A673 (cell line): ENCODE results near the gene MINDY4. TPM values are rescaled to one million over a fixed set of nuclear protein-coding genes. Genes with fewer than 3 reads are reported as not detected.

Experiments used
- BruUV-seq: library from RNA; stranded (reverse); fragments of 400-500 nt; replicated peaks from 2 replicates; lab custom pipeline; 2021; lab: Mats Ljungman, UMichigan
- CTCF ChIA-PET: fragments of 300-600 bp; sonication (Branson Sonifier 250); formaldehyde crosslinking; loops from one replicate; lab custom pipeline; 2022; ENCODE audit warnings: antibody characterized with exemption; lab: Charles Lee
- POLR2A ChIA-PET: fragments of 300-600 bp; sonication (Branson Sonifier 250); formaldehyde crosslinking; loops from one replicate; lab custom pipeline; 2022; ENCODE audit warnings: antibody characterized with exemption; ENCODE audit not compliant: low non-redundant PET; lab: Charles Lee
- DNase-seq: peaks from one replicate; pipeline ENCODE4 v3.0.0-alpha.2; 2015; ENCODE audit warnings: low spot score
- H3K27ac ChIP-seq: fragments of 200-600 bp; sonication (generic); 2 replicates; pipeline ENCODE4 v1.5.1; 2016; ENCODE audit warnings: mixed run types, low read depth, mild to moderate bottlenecking, mixed read lengths, antibody characterized with exemption, low read length; ENCODE audit not compliant: poor library complexity, severe bottlenecking
- H3K27me3 ChIP-seq: fragments of 200-600 bp; sonication (generic); replicated peaks from 2 replicates; pipeline ENCODE4 v1.6.1; 2017; ENCODE audit warnings: mixed run types, low read depth, mild to moderate bottlenecking, mixed read lengths, antibody characterized with exemption, low read length; ENCODE audit not compliant: insufficient read depth, poor library complexity
- H3K36me3 ChIP-seq: fragments of 200-600 bp; sonication (generic); 2 replicates; pipeline ENCODE4 v1.6.1; 2016; ENCODE audit warnings: mixed run types, mild to moderate bottlenecking, mixed read lengths, antibody characterized with exemption, low read length; ENCODE audit not compliant: insufficient read depth, poor library complexity, severe bottlenecking
- H3K4me1 ChIP-seq: fragments of 200-600 bp; sonication (generic); 2 replicates; pipeline ENCODE4 v1.6.1; 2017; ENCODE audit warnings: mixed run types, mild to moderate bottlenecking, mixed read lengths, antibody characterized with exemption, low read length; ENCODE audit not compliant: insufficient read depth, poor library complexity, severe bottlenecking
- H3K4me3 ChIP-seq: fragments of 200-600 bp; sonication (generic); 2 replicates; pipeline ENCODE4 v1.5.1; 2016; ENCODE audit warnings: low read depth, mixed run types, mild to moderate bottlenecking, mixed read lengths, low read length; ENCODE audit not compliant: poor library complexity, severe bottlenecking
- H3K9me3 ChIP-seq: fragments of 200-600 bp; sonication (generic); 2 replicates; pipeline ENCODE4 v1.6.1; 2016; ENCODE audit warnings: mixed run types, low read depth, mild to moderate bottlenecking, mixed read lengths, antibody characterized with exemption, low read length; ENCODE audit not compliant: poor library complexity, severe bottlenecking
- CTCF ChIP-seq: fragments of 300-800, 200-600 bp; sonication (generic); conservative IDR thresholded peaks from 2 replicates; pipeline ENCODE4 v1.5.1; 2017; ENCODE audit warnings: low read depth, mild to moderate bottlenecking, antibody characterized with exemption, low read length, moderate library complexity, mixed read lengths
- EZH2 ChIP-seq: fragments of 200-600 bp; sonication (generic); IDR thresholded peaks from 2 replicates; pipeline ENCODE4 v1.6.1; 2017; ENCODE audit warnings: borderline replicate concordance, low read depth, mild to moderate bottlenecking, mixed read lengths, antibody characterized with exemption, low read length; ENCODE audit not compliant: poor library complexity, severe bottlenecking
- intact Hi-C: fragments of 100-400 bp; cut with micrococcal nuclease; formaldehyde crosslinking; loops from one replicate; pipeline ENCODE4 v1.10.0; 2022; ENCODE audit not compliant: unreplicated experiment
- total RNA-seq: library from RNA; stranded (reverse); gene quantifications from 2 replicates; pipeline ENCODE4 v1.2.3, GENCODE V29; 2021

Gene MINDY4
- total RNA-seq, 1 experiment from 2014 or later: 3.8 TPM

- intact Hi-C loops: no loop called here
- H3K27ac ChIP-seq: no peak overlapping the region
- DNase-seq: no peak
- no peaks in the 10 kb centered on the region for H3K27me3 ChIP-seq
- no peaks in the 10 kb centered on the region for H3K9me3 ChIP-seq
- ChIA-PET POLR2A (no interaction called here), CTCF (no interaction called here)
- H3K4me1 ChIP-seq: peaks cover under 1% of the 10 kb centered on the region
- H3K4me3 ChIP-seq: no peak overlapping the region
- no peak for TF ChIP-seq CTCF
- TF ChIP-seq EZH2: no peak
- H3K36me3 ChIP-seq: no peaks in the 10 kb centered on the region
- no TSS peak for BruUV-seq
Measured at GRCh38 chr7:30901856-30902255, 130.6 kb downstream of the MINDY4 start.

GRCh38 chr7:30902466-30902865 is 131.2 kb downstream of the MINDY4 start:
- Histone ChIP-seq H3K36me3 (no peaks in the 10 kb centered on the region), H3K9me3 (no peaks in the 10 kb centered on the region), H3K4me1 (no peaks in the 10 kb centered on the region), H3K27ac (no peak overlapping the region), H3K4me3 (no peak overlapping the region), H3K27me3 (no peaks in the 10 kb centered on the region)
- BruUV-seq: no TSS peak
- POLR2A ChIA-PET: no interaction called here
- TF ChIP-seq EZH2 (no peak), CTCF (no peak)
- DNase-seq: no peak
- CTCF ChIA-PET: no interaction called here
- intact Hi-C loops: no loop called here

GRCh38 chr7:30903146-30903545 is 131.9 kb downstream of the MINDY4 start:
- BruUV-seq: no TSS peak
- no peak for DNase-seq
- no peak overlapping the region for H3K27ac ChIP-seq
- intact Hi-C loops: no loop called here
- no peaks in the 10 kb centered on the region for H3K36me3 ChIP-seq
- no peaks in the 10 kb centered on the region for H3K27me3 ChIP-seq
- no peaks in the 10 kb centered on the region for H3K9me3 ChIP-seq
- no peak overlapping the region for H3K4me3 ChIP-seq
- ChIA-PET POLR2A (no interaction called here), CTCF (no interaction called here)
- H3K4me1 ChIP-seq: no peaks in the 10 kb centered on the region
- TF ChIP-seq EZH2: no peak
- TF ChIP-seq CTCF: no peak
